Measurements from ENCODE around the gene TRIP12. TPM values are rescaled to one million over a fixed set of nuclear protein-coding genes. Genes with fewer than 3 reads are reported as not detected.

The TRIP12 gene
- total RNA-seq, 1 experiment from 2014 or later: 368 TPM

DNA sequence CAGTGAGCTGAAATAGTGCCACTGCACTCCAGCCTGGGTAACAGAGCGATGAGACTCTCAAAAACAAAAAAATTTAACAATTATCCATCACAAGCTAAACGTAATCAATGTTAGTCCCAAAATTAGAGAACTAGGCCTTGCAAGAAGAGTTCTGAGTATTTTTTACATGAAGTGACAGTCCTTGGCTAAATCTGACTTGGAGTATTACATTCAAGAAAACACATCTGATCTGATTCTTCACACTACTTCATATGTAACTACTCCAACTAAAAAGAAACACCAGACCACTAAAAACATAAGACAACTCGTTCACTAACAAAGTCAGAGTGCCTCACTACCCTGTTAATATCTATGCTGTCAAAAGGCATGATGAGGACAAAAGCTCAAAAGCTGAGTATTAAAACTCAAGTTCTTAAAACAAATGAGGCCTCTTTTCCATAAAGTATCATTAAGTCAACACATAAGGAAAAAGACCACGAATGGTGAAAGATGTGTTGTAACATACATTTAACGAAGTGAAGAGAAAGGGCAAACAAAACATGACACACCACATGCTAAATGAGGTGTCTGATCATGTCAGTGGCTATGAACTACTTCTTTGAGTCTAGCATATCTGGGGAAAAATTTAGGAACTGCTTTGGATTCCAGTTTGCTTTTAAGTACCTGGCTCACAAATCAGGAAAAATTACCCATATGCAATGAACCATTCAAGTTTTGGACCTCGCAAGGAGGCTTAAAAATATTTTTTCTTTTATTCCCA, 42.4 kb downstream of the TRIP12 start:
- H3K27ac ChIP-seq (ENCODE audit: low read length): no peak overlapping the region
- POLR2A ChIA-PET: no interaction called here
- TSS peak; percentile 46 for BruUV-seq (replicated peaks)
- H3K36me3 ChIP-seq (ENCODE audit: control insufficient read depth, insufficient read depth, low read length): peaks cover 19% of the 10 kb centered on the region
- TF ChIP-seq TCF7L2 (IDR thresholded peaks at IDR 0.05; ENCODE audit: low read depth, low read length): no peak
- no peak for TF ChIP-seq SIN3A (IDR thresholded peaks at IDR 0.05; ENCODE audit: borderline replicate concordance, insufficient read depth, low read depth, low read length)
- no peak for TF ChIP-seq POLR2AphosphoS5 (IDR thresholded peaks at IDR 0.05; ENCODE audit: low read depth, low read length)
- TF ChIP-seq, protein P1, sequence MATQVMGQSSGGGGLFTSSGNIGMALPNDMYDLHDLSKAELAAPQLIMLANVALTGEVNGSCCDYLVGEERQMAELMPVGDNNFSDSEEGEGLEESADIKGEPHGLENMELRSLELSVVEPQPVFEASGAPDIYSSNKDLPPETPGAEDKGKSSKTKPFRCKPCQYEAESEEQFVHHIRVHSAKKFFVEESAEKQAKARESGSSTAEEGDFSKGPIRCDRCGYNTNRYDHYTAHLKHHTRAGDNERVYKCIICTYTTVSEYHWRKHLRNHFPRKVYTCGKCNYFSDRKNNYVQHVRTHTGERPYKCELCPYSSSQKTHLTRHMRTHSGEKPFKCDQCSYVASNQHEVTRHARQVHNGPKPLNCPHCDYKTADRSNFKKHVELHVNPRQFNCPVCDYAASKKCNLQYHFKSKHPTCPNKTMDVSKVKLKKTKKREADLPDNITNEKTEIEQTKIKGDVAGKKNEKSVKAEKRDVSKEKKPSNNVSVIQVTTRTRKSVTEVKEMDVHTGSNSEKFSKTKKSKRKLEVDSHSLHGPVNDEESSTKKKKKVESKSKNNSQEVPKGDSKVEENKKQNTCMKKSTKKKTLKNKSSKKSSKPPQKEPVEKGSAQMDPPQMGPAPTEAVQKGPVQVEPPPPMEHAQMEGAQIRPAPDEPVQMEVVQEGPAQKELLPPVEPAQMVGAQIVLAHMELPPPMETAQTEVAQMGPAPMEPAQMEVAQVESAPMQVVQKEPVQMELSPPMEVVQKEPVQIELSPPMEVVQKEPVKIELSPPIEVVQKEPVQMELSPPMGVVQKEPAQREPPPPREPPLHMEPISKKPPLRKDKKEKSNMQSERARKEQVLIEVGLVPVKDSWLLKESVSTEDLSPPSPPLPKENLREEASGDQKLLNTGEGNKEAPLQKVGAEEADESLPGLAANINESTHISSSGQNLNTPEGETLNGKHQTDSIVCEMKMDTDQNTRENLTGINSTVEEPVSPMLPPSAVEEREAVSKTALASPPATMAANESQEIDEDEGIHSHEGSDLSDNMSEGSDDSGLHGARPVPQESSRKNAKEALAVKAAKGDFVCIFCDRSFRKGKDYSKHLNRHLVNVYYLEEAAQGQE (IDR thresholded peaks at IDR 0.05; ENCODE audit: insufficient read depth in 1 of 2, low read depth in 2 of 2, low read length in 1 of 2): no peak
- TF ChIP-seq, protein P2, sequence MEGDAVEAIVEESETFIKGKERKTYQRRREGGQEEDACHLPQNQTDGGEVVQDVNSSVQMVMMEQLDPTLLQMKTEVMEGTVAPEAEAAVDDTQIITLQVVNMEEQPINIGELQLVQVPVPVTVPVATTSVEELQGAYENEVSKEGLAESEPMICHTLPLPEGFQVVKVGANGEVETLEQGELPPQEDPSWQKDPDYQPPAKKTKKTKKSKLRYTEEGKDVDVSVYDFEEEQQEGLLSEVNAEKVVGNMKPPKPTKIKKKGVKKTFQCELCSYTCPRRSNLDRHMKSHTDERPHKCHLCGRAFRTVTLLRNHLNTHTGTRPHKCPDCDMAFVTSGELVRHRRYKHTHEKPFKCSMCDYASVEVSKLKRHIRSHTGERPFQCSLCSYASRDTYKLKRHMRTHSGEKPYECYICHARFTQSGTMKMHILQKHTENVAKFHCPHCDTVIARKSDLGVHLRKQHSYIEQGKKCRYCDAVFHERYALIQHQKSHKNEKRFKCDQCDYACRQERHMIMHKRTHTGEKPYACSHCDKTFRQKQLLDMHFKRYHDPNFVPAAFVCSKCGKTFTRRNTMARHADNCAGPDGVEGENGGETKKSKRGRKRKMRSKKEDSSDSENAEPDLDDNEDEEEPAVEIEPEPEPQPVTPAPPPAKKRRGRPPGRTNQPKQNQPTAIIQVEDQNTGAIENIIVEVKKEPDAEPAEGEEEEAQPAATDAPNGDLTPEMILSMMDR (IDR thresholded peaks at IDR 0.05): no peak
- in situ Hi-C loops (cut with HindIII; ENCODE audit: low pct_unique_long_range_greater_than_20kb, low sequenced_read_pairs): no loop called here
- H3K4me1 ChIP-seq (ENCODE audit: control insufficient read depth, insufficient read depth, low read length): no peaks in the 10 kb centered on the region
- H3K4me3 ChIP-seq (ENCODE audit: low read depth in 2 of 2, low read length in 2 of 2): no peak overlapping the region
- DNase-seq (ENCODE audit: low read depth, low spot score): no peak
- no peak for ATAC-seq
- no peaks in the 10 kb centered on the region for H3K9me3 ChIP-seq (ENCODE audit: control insufficient read depth, insufficient read depth, low read depth, low read length)
- H3K27me3 ChIP-seq (ENCODE audit: control insufficient read depth, insufficient read depth, low read length): no peaks in the 10 kb centered on the region
- intact Hi-C loops (cut with micrococcal nuclease; ENCODE audit: unreplicated experiment): no loop called here
- CTCF ChIA-PET: no interaction called here

DNA sequence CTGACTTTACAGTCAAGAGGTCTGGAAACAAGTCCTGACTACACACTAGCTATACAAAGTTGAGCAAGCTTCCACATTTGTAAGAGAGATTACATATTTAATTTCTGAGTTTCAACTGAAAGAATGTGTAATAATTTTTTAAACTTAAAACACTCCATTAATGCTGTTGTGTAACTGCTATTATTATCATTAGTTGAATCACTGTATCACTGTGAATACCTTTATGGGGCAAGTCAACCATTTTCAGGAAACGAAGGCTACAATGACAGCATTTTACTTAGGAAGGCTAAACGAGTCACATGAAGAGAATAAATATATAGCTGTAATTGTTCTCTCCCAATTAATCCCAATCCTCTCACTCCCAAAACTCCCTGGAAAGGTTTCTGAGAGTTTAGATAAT, 46.3 kb downstream of the TRIP12 start:
- intact Hi-C loops (cut with micrococcal nuclease; ENCODE audit: unreplicated experiment): no loop called here
- no TSS peak for BruUV-seq (replicated peaks)

More for the DNA sequence above, 46.3 kb downstream of the TRIP12 start:
- H3K27ac ChIP-seq (ENCODE audit: low read length): no peak overlapping the region
- no peaks in the 10 kb centered on the region for H3K9me3 ChIP-seq (ENCODE audit: control insufficient read depth, insufficient read depth, low read depth, low read length)
- ATAC-seq: no peak
- POLR2A ChIA-PET: no interaction called here
- no peak for TF ChIP-seq SIN3A (IDR thresholded peaks at IDR 0.05; ENCODE audit: borderline replicate concordance, insufficient read depth, low read depth, low read length)
- TF ChIP-seq, protein P1 (IDR thresholded peaks at IDR 0.05; ENCODE audit: insufficient read depth in 1 of 2, low read depth in 2 of 2, low read length in 1 of 2): no peak
- in situ Hi-C loops (cut with HindIII; ENCODE audit: low pct_unique_long_range_greater_than_20kb, low sequenced_read_pairs): no loop called here
- H3K36me3 ChIP-seq (ENCODE audit: control insufficient read depth, insufficient read depth, low read length): peaks cover 19% of the 10 kb centered on the region
- CTCF ChIA-PET: interaction anchor here (0.6 kb wide), 1 partner anchor 27 kb away, joined by 3 read pairs; no protein-coding TSS in a partner anchor
- DNase-seq (ENCODE audit: low read depth, low spot score): no peak
- H3K27me3 ChIP-seq (ENCODE audit: control insufficient read depth, insufficient read depth, low read length): no peaks in the 10 kb centered on the region
- no peaks in the 10 kb centered on the region; the same call in 1 of the 2 replicates for H3K4me1 ChIP-seq (ENCODE audit: control insufficient read depth, insufficient read depth, low read length)
- H3K4me3 ChIP-seq (ENCODE audit: low read depth in 2 of 2, low read length in 2 of 2): no peak overlapping the region
